ENCODE results near the gene DGKD. TPM values are rescaled to one million over a fixed set of nuclear protein-coding genes. Genes with fewer than 3 reads are reported as not detected.

Gene DGKD
- total RNA-seq, 1 experiment from 2014 or later, result 52.0 TPM

GRCh38 chr2:233455006-233455405, 100.7 kb downstream of the DGKD start:
- intact Hi-C loops (cut with micrococcal nuclease), result no loop called here
- ChIA-PET RAD21 (ENCODE audit: low non-redundant PET in 1 of 2, low total read pairs in 2 of 2, uncharacterized antibody in 2 of 2, unreplicated experiment in 2 of 2) (no interaction called here), POLR2A (no interaction called here)

DNA sequence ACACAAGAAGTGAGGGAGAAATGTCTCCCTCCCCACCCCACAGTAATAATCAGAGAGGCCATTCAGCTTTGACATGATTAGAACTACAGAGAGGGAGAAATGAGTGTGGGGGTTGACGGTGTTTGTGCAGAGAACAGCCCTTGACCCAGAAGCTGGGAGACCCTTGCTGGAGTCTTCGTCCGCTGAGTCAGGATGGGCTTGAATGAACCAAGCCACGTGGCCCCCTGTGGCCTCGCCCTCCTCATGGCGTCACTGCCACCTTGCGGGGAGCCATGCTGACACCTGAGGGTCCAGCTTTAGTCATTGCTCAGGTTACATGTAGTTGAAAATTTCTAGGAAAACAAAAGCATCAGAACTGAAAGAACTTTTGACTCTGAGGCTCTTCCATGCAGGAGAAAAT, 101.2 kb downstream of the DGKD start:
- H3K4me2 ChIP-seq (ENCODE audit: low read length), result no peak overlapping the region
- H3K9me2 ChIP-seq (ENCODE audit: insufficient read depth), result no peaks in the 10 kb centered on the region
- peaks cover 35 to 41% of the 10 kb centered on the region in 2 experiments; a peak in 3 of 4 replicates for H3K36me3 ChIP-seq (ENCODE audit: control insufficient read depth in 1 of 2, insufficient read depth in 2 of 2, low read length in 2 of 2)
- DNase-seq (ENCODE audit: low read depth, low spot score), result no peak
- ATAC-seq, result no peak
- H4K20me1 ChIP-seq (ENCODE audit: insufficient read depth), result no peaks in the 10 kb centered on the region
- CTCF ChIA-PET, result no interaction called here
- intact Hi-C loops (cut with micrococcal nuclease), result no loop called here
- POLR2A ChIA-PET, result no interaction called here
- no peaks in the 10 kb centered on the region for H3K79me2 ChIP-seq (ENCODE audit: insufficient read depth, low read length)
- BruUV-seq (replicated peaks), result no TSS peak
- RAD21 ChIA-PET (ENCODE audit: low non-redundant PET in 1 of 2, low total read pairs in 2 of 2, uncharacterized antibody in 2 of 2, unreplicated experiment in 2 of 2), result no interaction called here
- no peaks in the 10 kb centered on the region for H3K9me3 ChIP-seq (ENCODE audit: control insufficient read depth in 1 of 2, insufficient read depth in 1 of 2, low read depth in 1 of 2, low read length in 2 of 2)
- no peak overlapping the region for H3K27ac ChIP-seq (ENCODE audit: low read depth, low read length)
- H3K4me3 ChIP-seq (replicated peaks in 1 of 2; ENCODE audit: low read depth in 1 of 2, low read length in 2 of 2), result no peak overlapping the region
- no peak overlapping the region for H2AFZ ChIP-seq (ENCODE audit: low read depth, low read length, poor library complexity, severe bottlenecking)
- H3K27me3 ChIP-seq (ENCODE audit: insufficient read depth, low read length), result no peaks in the 10 kb centered on the region
- no peak overlapping the region for H3K9ac ChIP-seq (ENCODE audit: low read length)
- no peaks in the 10 kb centered on the region for H3K4me1 ChIP-seq (ENCODE audit: control insufficient read depth in 1 of 2, insufficient read depth in 2 of 2, low read length in 2 of 2)
- TF ChIP-seq JUND (IDR thresholded peaks at IDR 0.05), result no peak
- TF ChIP-seq ZFX (IDR thresholded peaks at IDR 0.05), result no peak
- TF ChIP-seq FOSL1 (IDR thresholded peaks at IDR 0.05; ENCODE audit: low read depth), result no peak
- no peak for TF ChIP-seq RAD21 (IDR thresholded peaks at IDR 0.05; ENCODE audit: low read depth)
- no peak for TF ChIP-seq EZH2phosphoT487 (IDR thresholded peaks at IDR 0.05; ENCODE audit: borderline replicate concordance)
- no peak for TF ChIP-seq POLR2A (IDR thresholded peaks at IDR 0.05; ENCODE audit: borderline replicate concordance, extremely low read depth, insufficient read depth, insufficient read length)
- no peak for TF ChIP-seq SIN3A (IDR thresholded peaks at IDR 0.05; ENCODE audit: low read depth)
- TF ChIP-seq ZNF274 (IDR thresholded peaks at IDR 0.05; ENCODE audit: low read depth, low read length), result no peak
- TF ChIP-seq, protein P1, sequence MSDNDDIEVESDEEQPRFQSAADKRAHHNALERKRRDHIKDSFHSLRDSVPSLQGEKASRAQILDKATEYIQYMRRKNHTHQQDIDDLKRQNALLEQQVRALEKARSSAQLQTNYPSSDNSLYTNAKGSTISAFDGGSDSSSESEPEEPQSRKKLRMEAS (IDR thresholded peaks at IDR 0.05), result no peak
- TF ChIP-seq ELF1 (IDR thresholded peaks at IDR 0.05; ENCODE audit: borderline replicate concordance, low read depth), result no peak
- TF ChIP-seq EGR1 (IDR thresholded peaks at IDR 0.05; ENCODE audit: low read depth), result no peak
- TF ChIP-seq REST (IDR thresholded peaks at IDR 0.05; ENCODE audit: low read depth), result no peak
- no peak for TF ChIP-seq YY1 (IDR thresholded peaks at IDR 0.05; ENCODE audit: extremely low read depth, insufficient replicate concordance, low read depth, low read length)
- TF ChIP-seq EZH2 (IDR thresholded peaks at IDR 0.05), result no peak

More at GRCh38 chr2:233455006-233455405, 100.7 kb downstream of the DGKD start:
- H3K9me3 ChIP-seq (ENCODE audit: control insufficient read depth in 1 of 2, insufficient read depth in 1 of 2, low read depth in 1 of 2, low read length in 2 of 2), result no peaks in the 10 kb centered on the region
- ATAC-seq (no peak), DNase-seq (ENCODE audit: low read depth, low spot score) (no peak)
- no peak overlapping the region for H3K9ac ChIP-seq (ENCODE audit: low read length)
- TF ChIP-seq FOSL1 (IDR thresholded peaks at IDR 0.05; ENCODE audit: low read depth) (no peak), SRF (IDR thresholded peaks at IDR 0.05; ENCODE audit: low read depth) (no peak), SP1 (IDR thresholded peaks at IDR 0.05; ENCODE audit: low read depth) (no peak)
- TF ChIP-seq, protein P2, sequence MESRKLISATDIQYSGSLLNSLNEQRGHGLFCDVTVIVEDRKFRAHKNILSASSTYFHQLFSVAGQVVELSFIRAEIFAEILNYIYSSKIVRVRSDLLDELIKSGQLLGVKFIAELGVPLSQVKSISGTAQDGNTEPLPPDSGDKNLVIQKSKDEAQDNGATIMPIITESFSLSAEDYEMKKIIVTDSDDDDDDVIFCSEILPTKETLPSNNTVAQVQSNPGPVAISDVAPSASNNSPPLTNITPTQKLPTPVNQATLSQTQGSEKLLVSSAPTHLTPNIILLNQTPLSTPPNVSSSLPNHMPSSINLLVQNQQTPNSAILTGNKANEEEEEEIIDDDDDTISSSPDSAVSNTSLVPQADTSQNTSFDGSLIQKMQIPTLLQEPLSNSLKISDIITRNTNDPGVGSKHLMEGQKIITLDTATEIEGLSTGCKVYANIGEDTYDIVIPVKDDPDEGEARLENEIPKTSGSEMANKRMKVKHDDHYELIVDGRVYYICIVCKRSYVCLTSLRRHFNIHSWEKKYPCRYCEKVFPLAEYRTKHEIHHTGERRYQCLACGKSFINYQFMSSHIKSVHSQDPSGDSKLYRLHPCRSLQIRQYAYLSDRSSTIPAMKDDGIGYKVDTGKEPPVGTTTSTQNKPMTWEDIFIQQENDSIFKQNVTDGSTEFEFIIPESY (IDR thresholded peaks at IDR 0.05; ENCODE audit: extremely low read depth, insufficient replicate concordance, low read length), result no peak
- no peaks in the 10 kb centered on the region for H4K20me1 ChIP-seq (ENCODE audit: insufficient read depth)
- H3K4me3 ChIP-seq (replicated peaks in 1 of 2; ENCODE audit: low read depth in 1 of 2, low read length in 2 of 2), result no peak overlapping the region
- H3K4me2 ChIP-seq (ENCODE audit: low read length), result no peak overlapping the region
- H3K36me3 ChIP-seq (ENCODE audit: control insufficient read depth in 1 of 2, insufficient read depth in 2 of 2, low read length in 2 of 2), result peaks cover 39 to 41% of the 10 kb centered on the region in 2 experiments; a peak in 3 of 4 replicates
- no peaks in the 10 kb centered on the region for H3K27me3 ChIP-seq (ENCODE audit: insufficient read depth, low read length)
- H3K9me2 ChIP-seq (ENCODE audit: insufficient read depth), result no peaks in the 10 kb centered on the region
- CTCF ChIA-PET, result no interaction called here
- no peaks in the 10 kb centered on the region for H3K79me2 ChIP-seq (ENCODE audit: insufficient read depth, low read length)
- H2AFZ ChIP-seq (ENCODE audit: low read depth, low read length, poor library complexity, severe bottlenecking), result no peak overlapping the region
- no peaks in the 10 kb centered on the region for H3K4me1 ChIP-seq (ENCODE audit: control insufficient read depth in 1 of 2, insufficient read depth in 2 of 2, low read length in 2 of 2)
- BruUV-seq (replicated peaks), result no TSS peak
- no peak overlapping the region for H3K27ac ChIP-seq (ENCODE audit: low read depth, low read length)
